Activated naive CD4-positive, alpha-beta T cell treated with anti-CD3 and anti-CD28 coated beads, Interleukin-2, amount 50 U/mL, for 72 hours (primary cell): ENCODE data around the gene S100A7A. TPM values are rescaled to one million over a fixed set of nuclear protein-coding genes. Genes with fewer than 3 reads are reported as not detected.

Experiments
- ATAC-seq, 2 donors: fragments of 150-1000 bp; cut with Tn5 transposase; 2 replicates each; pipeline ENCODE4 v1.10.0; 2021; ENCODE audit warnings: mild to moderate bottlenecking in 2 of 2, moderate library complexity in 2 of 2
- DNase-seq, 2 donors: peaks; one replicate each; pipeline ENCODE4 v3.0.0; 2021 to 2022; ENCODE audit warnings: low spot score in 2 of 2
- H3K27ac Mint-ChIP-seq, 2 donors: one replicate each; pipeline ENCODE4 v1.8.0; 2022; ENCODE audit warnings: mild to moderate bottlenecking in 2 of 2, mixed read lengths in 2 of 2
- H3K36me3 Mint-ChIP-seq, 2 donors: one replicate each; pipeline ENCODE4 v1.8.0; 2022; ENCODE audit warnings: mixed read lengths in 2 of 2
- H3K9me3 Mint-ChIP-seq, 2 donors: one replicate each; pipeline ENCODE4 v1.8.0; 2022; ENCODE audit warnings: mixed read lengths in 2 of 2
- total RNA-seq, 2 donors: library from RNA; stranded (reverse); gene quantifications; one replicate each; pipeline ENCODE4 v1.2.3, GENCODE V29; 2022

Gene S100A7A
- total RNA-seq = not detected

DNA sequence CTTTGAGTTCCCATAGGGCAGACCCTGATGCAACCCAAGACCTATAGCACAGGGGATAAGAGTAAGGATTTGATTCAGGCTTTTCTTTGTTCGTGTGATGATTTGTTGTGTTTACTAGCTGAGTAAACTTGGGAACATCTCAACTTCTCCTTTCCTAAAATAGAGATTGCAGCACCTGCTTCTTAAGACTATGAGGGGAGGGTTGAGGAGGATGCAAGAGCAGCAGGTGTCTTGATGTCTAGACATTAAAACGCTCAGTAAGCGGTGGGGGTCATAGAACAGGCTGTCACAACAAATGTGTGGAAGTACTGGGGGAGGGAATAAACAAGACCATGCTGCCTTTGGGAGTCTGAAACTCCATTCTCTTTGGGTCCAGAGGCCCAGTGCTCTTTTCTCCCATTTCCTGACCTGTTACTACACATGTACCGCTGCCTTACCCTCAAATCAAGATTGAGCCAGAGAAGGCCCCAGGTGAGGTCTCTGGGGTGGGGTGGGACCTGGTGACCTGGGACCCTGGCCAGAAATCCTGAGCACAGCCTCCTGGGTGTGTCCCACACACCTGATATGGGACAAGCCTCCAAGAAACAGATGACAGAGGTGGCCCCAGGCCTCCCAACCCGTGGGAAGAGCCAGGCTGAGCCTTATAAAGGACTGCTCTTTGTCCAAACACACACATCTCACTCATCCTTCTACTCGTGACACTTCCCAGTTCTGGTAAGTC lies at the start of gene S100A7A:
Gene S100A7A, plus strand, starts transcription at position 671 of the 721 bp plus-strand sequence. CDS start 1,563 bp downstream, outside the sequence.
- DNase-seq = no peak
- ATAC-seq = no peak
- peaks cover 0 to 4% of the 10 kb centered on the region in 2 donors for H3K9me3 Mint-ChIP-seq
- H3K36me3 Mint-ChIP-seq = no peaks in the 10 kb centered on the region
- H3K27ac Mint-ChIP-seq = no peak within 1 kb of the TSS

DNA sequence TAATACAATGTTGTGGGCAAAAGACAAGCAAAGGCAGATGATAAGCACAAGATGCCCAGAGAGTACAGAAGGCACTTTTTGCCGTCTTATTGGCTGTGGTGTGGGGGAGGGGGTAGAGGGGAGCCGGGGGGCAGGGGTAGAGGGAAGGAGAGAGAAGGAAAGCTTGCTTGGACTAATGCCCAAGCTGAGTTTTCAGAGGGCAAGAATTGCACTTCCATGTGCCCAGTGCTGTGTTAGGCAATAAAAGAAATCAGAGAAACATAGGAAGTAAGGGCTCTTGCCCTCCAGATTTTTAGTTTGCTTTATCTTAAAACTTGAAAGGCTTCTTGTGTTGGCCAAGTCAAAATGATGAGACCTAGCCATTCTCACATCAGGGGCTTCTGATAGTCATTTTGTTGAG lies 49.2 kb upstream of the S100A7A start:
- H3K36me3 Mint-ChIP-seq = no peaks in the 10 kb centered on the region
- H3K9me3 Mint-ChIP-seq = no peaks in the 10 kb centered on the region
- ATAC-seq (no peak), DNase-seq (no peak)
- H3K27ac Mint-ChIP-seq = no peak overlapping the region

DNA sequence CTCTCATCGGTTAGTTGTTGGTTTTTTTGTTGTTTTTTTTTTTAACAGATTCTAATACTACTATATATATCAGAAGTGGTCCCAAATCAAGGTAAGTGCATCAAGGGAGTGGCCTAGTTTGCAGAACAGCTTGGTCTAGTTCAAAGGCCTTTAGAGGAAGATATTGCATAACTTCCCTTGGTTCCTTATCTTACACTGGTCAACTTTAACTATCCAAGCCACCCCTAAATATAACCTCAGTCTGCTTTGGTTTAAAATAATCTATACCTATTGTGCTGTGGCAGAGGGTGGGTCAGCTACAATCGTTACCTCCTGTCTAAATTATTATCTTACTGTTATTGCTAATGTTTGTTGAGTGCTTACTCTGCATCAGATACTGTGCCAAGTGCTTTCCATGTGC lies 47.8 kb upstream of the S100A7A start:
- no peak for DNase-seq
- no peaks in the 10 kb centered on the region for H3K9me3 Mint-ChIP-seq
- ATAC-seq = no peak
- H3K27ac Mint-ChIP-seq = no peak overlapping the region
- H3K36me3 Mint-ChIP-seq = no peaks in the 10 kb centered on the region

DNA sequence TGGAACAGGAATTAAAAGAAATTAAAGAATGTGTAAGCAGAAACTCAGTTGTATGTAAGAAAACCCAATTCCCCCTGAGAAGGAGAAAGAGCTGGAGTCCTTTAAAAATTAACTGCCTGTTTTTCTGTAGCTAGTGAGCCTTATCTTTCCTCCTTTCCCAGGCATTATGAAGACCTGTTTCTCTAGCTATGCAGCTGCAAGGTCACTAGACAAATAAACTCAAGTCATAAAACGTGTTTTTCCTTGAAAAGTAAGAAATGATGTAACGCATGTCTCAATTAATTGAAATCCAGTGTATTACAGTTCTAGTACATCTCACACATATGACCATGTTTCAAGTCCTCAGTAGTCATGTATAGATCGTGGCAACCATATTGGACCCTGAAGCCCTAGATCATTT lies 46.2 kb upstream of the S100A7A start:
- Mint-ChIP-seq H3K27ac (no peak overlapping the region), H3K36me3 (no peaks in the 10 kb centered on the region), H3K9me3 (no peaks in the 10 kb centered on the region)
- ATAC-seq (no peak), DNase-seq (no peak)

DNA sequence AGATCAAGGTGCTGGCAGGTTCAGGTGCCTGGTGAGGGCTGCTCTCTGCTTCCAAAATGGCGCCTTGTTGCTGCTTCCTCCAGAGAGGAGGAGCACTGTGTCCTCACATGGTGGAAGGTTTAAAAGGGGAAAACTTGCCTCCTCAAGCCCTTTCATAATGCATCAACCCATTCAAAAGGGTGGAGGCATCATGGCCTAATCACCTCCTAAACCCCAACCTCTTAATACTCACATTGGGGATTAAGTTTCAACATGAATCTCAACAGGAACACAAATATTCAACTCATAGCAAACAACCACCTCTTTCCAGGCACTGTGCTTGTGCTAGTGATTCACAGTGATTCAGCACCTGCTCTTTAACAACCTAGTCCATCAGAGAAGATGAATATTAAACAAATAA lies 45.1 kb upstream of the S100A7A start:
- DNase-seq (no peak), ATAC-seq (no peak)
- Mint-ChIP-seq H3K36me3 (no peaks in the 10 kb centered on the region), H3K27ac (no peak overlapping the region), H3K9me3 (no peaks in the 10 kb centered on the region)

DNA sequence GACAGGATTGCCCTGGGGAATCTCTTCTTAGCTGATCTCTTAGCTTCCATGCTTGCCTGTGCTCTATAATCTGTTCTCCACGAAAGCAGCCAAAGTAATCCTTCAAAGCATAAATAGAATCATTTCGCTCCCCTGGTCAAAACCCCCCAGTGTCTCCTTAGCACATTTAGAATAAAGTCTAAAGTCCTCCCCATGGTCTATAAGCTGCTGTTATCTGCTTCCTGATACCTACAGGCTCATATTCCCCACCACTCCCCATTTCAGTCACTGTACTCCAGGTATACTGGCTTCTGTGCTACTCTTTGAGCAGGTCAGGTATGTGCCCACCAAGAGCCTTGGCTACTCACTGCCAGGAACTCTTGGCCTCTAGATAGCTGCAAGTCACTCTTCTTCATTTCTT lies 43.7 kb upstream of the S100A7A start:
- H3K36me3 Mint-ChIP-seq = no peaks in the 10 kb centered on the region
- H3K27ac Mint-ChIP-seq = no peak overlapping the region
- DNase-seq (no peak), ATAC-seq (no peak)
- no peaks in the 10 kb centered on the region for H3K9me3 Mint-ChIP-seq

DNA sequence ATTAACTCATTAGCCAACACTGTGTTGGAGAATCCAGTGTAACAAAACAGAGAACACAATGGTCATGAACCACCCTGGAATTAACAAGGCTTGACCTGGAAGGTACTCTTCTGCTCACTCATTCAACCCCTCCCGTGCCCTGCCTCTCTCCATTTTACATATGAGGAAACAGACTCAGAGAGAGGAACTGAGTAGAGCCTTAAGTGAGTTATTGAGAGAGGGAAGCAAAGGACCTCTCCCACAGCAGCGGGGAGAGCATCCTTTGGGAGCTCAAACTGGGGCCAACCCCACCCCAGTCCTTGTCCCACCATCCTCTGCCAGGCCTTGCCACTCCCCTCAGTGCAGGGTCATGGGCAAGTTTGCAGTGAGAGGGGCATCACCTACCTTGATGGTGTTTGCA lies 42.2 kb upstream of the S100A7A start:
- Mint-ChIP-seq H3K36me3 (no peaks in the 10 kb centered on the region), H3K9me3 (no peaks in the 10 kb centered on the region), H3K27ac (no peak overlapping the region)
- no peak for ATAC-seq
- DNase-seq = no peak

DNA sequence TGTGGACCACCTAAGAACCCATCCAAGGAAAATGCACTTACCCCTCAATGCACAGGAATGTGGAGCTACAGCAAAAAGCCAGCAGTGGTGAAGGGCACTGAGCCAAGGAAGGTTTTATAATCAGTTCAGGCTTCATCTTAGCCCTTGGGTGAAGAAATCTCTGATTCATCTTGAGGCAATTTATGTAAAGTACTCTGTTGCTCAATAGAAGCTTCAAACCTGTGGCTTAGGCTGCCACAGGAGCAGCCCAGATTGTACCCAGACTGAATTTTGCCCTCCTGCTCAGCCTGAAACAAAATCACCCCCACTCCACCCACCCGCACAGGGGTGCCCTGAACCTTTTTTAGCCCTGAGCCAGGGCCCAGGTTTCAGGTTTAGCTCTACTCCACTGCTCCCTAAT lies 40.8 kb upstream of the S100A7A start, which contains the start of gene S100A12:
Gene S100A12, minus strand, starts transcription at position 111 of the 400 bp plus-strand sequence. CDS start 1,029 bp downstream, outside the sequence.
- H3K36me3 Mint-ChIP-seq = no peaks in the 10 kb centered on the region
- H3K9me3 Mint-ChIP-seq = no peaks in the 10 kb centered on the region
- DNase-seq (no peak), ATAC-seq (no peak)
- H3K27ac Mint-ChIP-seq = no peak within 1 kb of the TSS

DNA sequence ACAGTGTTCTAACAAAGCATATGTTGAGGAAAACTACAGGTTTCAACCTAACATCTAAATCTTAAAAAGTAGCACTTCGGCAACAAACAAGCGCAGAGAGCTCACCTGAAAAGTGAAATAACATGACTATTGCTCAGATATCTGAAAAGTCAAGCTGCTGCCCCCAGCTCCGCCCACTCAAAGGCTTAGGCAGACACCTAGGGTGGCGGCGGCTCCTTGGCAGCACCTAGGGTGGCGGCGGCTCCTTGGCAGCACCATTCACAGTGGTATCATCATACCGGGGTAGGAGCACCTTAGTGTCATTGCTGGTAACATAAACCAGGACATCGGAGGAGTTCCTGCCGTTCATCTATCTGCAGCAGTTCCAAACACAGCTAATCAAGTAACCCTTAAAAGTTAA lies 36.7 kb upstream of the S100A7A start:
- peaks cover 0 to 9% of the 10 kb centered on the region in 2 donors for H3K36me3 Mint-ChIP-seq
- no peak for DNase-seq
- no peak for ATAC-seq
- H3K27ac Mint-ChIP-seq = no peak overlapping the region
- H3K9me3 Mint-ChIP-seq = peaks cover 8 to 15% of the 10 kb centered on the region in 2 donors

DNA sequence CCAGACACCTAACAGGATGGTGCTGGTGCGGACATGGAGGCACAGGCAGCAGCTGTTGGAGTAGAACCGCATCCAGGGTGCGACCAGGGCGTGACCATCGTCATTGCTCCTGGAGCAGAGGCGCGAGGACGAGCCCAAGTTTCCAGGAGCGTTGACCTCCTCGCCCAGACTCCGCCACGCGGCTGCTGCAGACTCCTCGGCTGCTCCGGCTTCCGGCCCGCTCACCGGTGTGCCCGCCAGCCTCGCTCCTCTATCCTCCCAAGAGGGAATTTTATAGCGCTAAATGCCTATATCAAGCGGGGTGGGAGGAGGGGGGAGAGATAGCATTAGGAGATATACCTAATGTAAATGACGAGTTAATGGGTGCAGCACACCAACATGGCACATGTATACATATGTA lies 35.6 kb upstream of the S100A7A start:
- Mint-ChIP-seq H3K27ac (no peak overlapping the region), H3K36me3 (peaks cover 0 to 9% of the 10 kb centered on the region in 2 donors), H3K9me3 (peaks cover 8 to 15% of the 10 kb centered on the region in 2 donors)
- ATAC-seq = no peak
- DNase-seq = no peak

DNA sequence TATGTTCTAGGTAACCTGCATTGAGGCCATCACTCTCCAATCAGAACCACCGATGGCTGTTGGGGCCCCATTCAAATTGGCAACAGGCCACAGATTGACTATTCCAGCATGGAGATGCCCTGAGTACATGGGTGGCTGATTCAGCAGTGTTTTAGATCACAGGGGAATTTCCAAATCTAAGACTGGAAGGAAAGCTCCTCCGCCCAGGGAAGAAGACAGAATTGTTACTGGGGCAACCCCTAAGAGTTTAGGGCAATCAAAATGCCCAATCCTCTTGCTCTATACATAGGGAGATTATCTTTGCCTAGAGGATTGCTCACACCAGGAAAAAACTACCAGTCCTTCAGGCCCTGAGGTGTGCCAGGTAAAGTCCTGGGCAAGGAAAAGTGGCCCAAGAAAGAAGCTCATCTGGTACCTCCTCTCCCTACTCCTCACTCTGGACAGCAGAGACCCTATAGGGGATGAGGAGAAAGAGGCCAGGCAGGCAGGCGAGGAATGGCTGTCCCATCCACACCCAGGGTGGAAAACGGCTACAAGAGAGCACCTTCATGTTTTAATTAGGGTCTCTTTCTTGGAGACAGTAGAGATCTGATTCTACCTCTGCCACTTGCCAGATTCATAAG lies 31.3 kb upstream of the S100A7A start:
- DNase-seq (no peak), ATAC-seq (no peak)
- peaks cover 8 to 15% of the 10 kb centered on the region in 2 donors for H3K9me3 Mint-ChIP-seq
- H3K36me3 Mint-ChIP-seq = peaks cover 0 to 9% of the 10 kb centered on the region in 2 donors
- H3K27ac Mint-ChIP-seq = no peak overlapping the region

DNA sequence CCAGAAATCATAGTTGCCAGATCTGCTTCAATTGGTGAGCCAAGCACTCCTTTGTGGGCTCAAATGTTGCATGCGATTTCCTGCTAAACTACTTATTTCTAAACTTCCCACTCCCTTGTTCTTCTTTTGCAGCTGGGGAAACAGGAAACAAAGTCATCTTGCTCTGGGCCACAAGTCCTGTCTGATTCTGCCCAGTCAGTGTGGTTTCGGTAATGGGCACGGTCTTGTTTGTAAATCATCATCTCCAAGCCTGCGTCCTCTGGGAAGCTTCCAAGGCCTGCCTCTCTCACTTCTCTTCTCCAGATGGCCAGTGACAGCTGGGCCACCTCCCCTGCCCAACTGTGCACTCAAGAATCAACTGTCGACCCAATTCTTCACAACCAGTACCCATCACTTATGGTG lies 29.8 kb upstream of the S100A7A start:
- H3K36me3 Mint-ChIP-seq = peaks cover 0 to 4% of the 10 kb centered on the region in 2 donors
- H3K27ac Mint-ChIP-seq = no peak overlapping the region
- DNase-seq = no peak
- peak; percentile 16 to 46 for ATAC-seq
- peaks cover 2 to 9% of the 10 kb centered on the region in 2 donors for H3K9me3 Mint-ChIP-seq

DNA sequence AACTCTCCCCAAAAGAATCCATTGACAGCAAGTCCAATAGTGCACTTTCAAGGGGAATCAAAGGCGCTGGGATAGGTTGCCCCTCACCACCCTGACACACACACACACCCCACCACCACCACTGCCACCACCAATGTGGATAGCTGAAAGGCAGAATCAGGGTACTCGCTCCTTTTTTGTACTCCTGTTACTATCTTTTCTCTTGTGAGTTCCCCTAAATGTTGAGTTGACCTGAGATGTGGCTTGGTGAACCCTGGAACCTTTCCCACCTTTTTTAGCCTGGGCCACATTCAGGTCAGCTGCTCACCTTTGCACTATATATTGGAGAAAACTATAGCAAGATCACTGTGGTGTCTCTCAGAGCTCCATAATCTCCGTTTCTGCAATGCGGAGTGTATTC lies 29.3 kb upstream of the S100A7A start:
- H3K36me3 Mint-ChIP-seq = no peaks in the 10 kb centered on the region
- no peak overlapping the region for H3K27ac Mint-ChIP-seq
- H3K9me3 Mint-ChIP-seq = peaks cover 0 to 6% of the 10 kb centered on the region in 2 donors
- ATAC-seq = no peak
- no peak for DNase-seq

DNA sequence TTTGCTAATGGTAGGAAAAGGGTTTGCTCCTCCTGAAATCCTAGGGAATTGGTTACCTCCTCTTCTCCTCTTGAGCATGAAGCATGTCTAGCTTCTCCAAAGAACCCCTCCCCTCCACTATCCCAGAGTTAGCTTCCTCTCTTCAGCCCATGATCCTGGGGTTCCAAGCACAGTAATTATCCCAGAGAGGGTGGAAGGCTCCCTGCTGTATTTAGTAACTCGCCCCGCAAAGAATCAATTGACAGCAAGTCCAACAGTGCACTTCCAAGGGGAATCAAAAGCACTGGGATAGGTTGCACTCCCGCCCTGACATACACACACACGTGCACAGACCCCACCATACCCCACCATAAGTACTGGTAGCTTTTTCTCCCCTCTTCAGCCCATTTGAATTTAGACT lies 28.5 kb upstream of the S100A7A start:
- Mint-ChIP-seq H3K36me3 (no peaks in the 10 kb centered on the region), H3K9me3 (no peaks in the 10 kb centered on the region), H3K27ac (no peak overlapping the region)
- no peak for DNase-seq
- ATAC-seq = no peak

DNA sequence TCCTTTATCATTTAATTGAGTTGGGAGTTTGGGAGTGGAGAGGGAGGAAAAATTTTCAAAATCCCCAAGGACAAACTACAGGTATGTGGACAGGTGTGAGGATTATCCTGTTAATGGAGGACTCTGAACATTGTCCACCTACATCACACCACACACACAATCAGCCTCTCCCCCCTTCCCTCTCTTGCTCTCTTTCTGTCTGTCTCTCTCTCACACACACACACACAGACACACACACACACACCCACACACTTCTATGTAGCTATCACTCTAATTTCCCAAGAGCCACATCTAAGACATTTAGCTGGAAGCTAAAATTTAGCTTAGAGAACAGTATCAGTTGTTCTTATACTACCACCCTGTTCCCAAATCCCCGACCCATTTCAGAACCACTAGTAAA lies 26.9 kb upstream of the S100A7A start:
- no peaks in the 10 kb centered on the region for H3K9me3 Mint-ChIP-seq
- no peak overlapping the region for H3K27ac Mint-ChIP-seq
- no peaks in the 10 kb centered on the region for H3K36me3 Mint-ChIP-seq
- ATAC-seq (no peak), DNase-seq (no peak)

DNA sequence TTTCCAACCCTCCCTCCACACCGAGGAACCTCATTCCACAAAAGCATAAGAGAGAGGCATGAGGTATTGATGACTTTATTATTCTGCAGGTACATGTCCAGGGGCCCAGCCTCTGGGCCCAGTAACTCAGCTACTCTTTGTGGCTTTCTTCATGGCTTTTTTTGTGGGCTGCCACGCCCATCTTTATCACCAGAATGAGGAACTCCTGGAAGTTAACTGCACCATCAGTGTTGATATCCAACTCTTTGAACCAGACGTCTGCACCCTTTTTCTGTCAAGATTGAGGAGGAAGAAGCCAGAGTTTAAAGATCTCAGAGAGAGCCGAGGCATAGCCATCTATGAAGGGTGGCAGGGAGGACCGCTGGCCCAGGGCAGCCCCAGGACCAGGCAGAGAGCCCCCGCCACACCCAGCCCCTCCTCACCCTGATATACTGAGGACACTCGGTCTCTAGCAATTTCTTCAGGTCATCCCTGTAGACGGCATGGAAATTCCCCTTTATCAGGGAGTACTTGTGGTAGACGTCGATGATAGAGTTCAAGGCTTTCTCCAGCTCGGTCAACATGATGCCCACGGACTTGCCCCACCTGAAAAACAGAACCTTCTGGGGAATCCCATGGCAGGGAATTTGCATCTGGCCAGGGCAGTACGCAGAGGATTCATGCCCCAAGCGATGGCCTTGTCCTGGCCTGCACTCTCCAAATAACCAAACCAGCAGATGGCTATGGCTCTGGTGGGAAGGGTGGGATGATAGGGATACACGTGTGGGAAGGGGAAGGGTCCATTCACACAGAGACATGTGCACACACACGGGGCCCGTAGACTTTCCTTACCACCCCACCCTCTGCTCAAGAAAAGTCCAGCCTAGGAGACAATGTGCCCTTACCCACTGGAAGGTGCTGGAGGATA lies 26.1 kb upstream of the S100A7A start:
- no peak overlapping the region for H3K27ac Mint-ChIP-seq
- DNase-seq = no peak
- no peaks in the 10 kb centered on the region for H3K9me3 Mint-ChIP-seq
- no peaks in the 10 kb centered on the region for H3K36me3 Mint-ChIP-seq
- no peak for ATAC-seq
